Ishikawa (cell line): ENCODE data around the gene P2RY1.

Experiments used
- CEBPB ChIP-seq: IDR thresholded peaks from 2 replicates; pipeline ENCODE4 v1.6.1; 2012
- CREB1 ChIP-seq: IDR thresholded peaks from 2 replicates; pipeline ENCODE4 v1.6.1; 2012; ENCODE audit warnings: low read depth
- EGR1 ChIP-seq: IDR thresholded peaks from 2 replicates; pipeline ENCODE4 v1.6.1; 2012
- EP300 ChIP-seq: IDR thresholded peaks from 2 replicates; pipeline ENCODE4 v1.6.1; 2012; ENCODE audit warnings: borderline replicate concordance
- FOXM1 ChIP-seq: IDR thresholded peaks from 2 replicates; pipeline ENCODE4 v1.6.1; 2012; ENCODE audit warnings: low read depth, borderline replicate concordance
- NFIC ChIP-seq: IDR thresholded peaks from 2 replicates; pipeline ENCODE4 v1.6.1; 2012
- RAD21 ChIP-seq: IDR thresholded peaks from 2 replicates; pipeline ENCODE4 v1.6.1; 2012; ENCODE audit warnings: low read depth
- TAF1 ChIP-seq: IDR thresholded peaks from 2 replicates; pipeline ENCODE4 v1.6.1; 2012; ENCODE audit warnings: low read depth, mild to moderate bottlenecking
- YY1 ChIP-seq: IDR thresholded peaks from 2 replicates; pipeline ENCODE4 v1.6.1; 2012; ENCODE audit warnings: low read depth
- ZBTB7A ChIP-seq: IDR thresholded peaks from 2 replicates; pipeline ENCODE4 v1.6.1; 2012; ENCODE audit warnings: low read depth
- TF ChIP-seq, protein P1 (sequence below): IDR thresholded peaks from 2 replicates; pipeline ENCODE4 v1.6.1; 2012
- TF ChIP-seq, protein P2 (sequence below): IDR thresholded peaks from 2 replicates; pipeline ENCODE4 v1.6.1; 2012
- TF ChIP-seq, protein P3 (sequence below): IDR thresholded peaks from 2 replicates; pipeline ENCODE4 v1.6.1; 2012; ENCODE audit warnings: low read depth, mild to moderate bottlenecking

DNA sequence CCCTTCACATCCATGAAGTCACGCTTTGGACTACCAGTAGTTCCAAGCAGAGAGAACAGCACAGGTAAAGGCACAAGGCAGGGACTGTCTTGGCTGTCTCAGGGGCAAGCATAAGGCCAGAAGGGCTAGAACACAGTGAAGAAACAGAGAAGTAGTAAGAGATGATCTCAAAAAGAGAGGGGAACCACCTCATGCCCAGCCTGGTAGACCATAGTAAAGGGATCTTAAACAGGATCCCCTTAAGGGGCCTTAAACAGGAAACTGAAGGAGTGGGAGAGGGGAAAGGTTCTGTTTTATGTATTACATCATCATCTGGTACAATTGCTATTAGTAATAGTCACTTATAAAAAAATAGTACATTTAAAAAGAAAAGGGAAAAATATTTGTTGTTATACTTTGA, 25.8 kb downstream of the P2RY1 start:
- TF ChIP-seq RAD21 (no peak), EP300 (no peak), NFIC (no peak), CEBPB (no peak), YY1 (no peak), TAF1 (no peak), ZBTB7A (no peak), EGR1 (no peak), FOXM1 (no peak), CREB1 (no peak)
- TF ChIP-seq, protein P1, sequence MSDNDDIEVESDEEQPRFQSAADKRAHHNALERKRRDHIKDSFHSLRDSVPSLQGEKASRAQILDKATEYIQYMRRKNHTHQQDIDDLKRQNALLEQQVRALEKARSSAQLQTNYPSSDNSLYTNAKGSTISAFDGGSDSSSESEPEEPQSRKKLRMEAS: no peak
- TF ChIP-seq, protein P2, sequence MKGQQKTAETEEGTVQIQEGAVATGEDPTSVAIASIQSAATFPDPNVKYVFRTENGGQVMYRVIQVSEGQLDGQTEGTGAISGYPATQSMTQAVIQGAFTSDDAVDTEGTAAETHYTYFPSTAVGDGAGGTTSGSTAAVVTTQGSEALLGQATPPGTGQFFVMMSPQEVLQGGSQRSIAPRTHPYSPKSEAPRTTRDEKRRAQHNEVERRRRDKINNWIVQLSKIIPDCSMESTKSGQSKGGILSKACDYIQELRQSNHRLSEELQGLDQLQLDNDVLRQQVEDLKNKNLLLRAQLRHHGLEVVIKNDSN: no peak
- TF ChIP-seq, protein P3, sequence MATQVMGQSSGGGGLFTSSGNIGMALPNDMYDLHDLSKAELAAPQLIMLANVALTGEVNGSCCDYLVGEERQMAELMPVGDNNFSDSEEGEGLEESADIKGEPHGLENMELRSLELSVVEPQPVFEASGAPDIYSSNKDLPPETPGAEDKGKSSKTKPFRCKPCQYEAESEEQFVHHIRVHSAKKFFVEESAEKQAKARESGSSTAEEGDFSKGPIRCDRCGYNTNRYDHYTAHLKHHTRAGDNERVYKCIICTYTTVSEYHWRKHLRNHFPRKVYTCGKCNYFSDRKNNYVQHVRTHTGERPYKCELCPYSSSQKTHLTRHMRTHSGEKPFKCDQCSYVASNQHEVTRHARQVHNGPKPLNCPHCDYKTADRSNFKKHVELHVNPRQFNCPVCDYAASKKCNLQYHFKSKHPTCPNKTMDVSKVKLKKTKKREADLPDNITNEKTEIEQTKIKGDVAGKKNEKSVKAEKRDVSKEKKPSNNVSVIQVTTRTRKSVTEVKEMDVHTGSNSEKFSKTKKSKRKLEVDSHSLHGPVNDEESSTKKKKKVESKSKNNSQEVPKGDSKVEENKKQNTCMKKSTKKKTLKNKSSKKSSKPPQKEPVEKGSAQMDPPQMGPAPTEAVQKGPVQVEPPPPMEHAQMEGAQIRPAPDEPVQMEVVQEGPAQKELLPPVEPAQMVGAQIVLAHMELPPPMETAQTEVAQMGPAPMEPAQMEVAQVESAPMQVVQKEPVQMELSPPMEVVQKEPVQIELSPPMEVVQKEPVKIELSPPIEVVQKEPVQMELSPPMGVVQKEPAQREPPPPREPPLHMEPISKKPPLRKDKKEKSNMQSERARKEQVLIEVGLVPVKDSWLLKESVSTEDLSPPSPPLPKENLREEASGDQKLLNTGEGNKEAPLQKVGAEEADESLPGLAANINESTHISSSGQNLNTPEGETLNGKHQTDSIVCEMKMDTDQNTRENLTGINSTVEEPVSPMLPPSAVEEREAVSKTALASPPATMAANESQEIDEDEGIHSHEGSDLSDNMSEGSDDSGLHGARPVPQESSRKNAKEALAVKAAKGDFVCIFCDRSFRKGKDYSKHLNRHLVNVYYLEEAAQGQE: no peak
